ENCODE measurements around the gene LDHD.
A peak's percentile ranks its signal among the peaks of the same experiment; 100 is the strongest.

The LDHD gene

DNA sequence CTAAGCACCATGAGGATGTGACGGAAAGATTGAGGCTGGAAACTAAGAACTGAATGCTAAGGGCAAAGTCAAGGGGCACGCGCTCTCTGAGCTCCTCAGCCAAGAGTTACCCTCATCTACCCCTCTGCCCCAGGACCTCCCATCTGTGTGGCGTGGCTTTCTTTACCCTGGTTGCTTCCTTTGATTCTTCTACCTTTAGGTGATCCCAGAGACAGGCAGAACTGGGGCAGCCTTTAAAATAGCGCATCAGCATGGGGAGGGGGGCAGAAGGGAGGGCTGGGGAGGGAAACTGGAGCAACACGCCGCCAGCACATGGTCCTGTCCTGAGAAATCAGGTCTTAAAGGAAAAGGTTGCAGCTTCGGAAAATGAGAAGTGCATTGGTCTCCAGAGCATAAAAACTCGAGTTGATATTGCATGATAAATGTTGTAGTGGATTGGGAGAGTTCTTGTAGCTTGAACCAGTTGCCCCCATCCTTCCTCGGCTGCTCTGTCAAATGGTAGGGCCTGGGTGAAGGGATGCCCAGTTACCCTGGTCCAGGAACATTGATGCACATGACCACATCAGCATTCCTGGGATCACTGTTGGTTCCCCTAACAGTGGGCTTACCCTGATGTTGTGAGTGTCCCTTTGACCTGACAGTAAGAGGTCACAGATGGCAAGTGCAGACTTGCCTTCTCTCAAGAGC lies 29.7 kb downstream of the LDHD start:
- no peak overlapping the region for H3K27ac Mint-ChIP-seq
- DNase-seq (ENCODE audit: low spot score in 2 of 2) (no peak), ATAC-seq (ENCODE audit: low read depth) (no peak)
- H3K4me3 Mint-ChIP-seq, result no peak overlapping the region
- peaks cover 6% of the 10 kb centered on the region for H3K27me3 Mint-ChIP-seq
- peaks cover 2% of the 10 kb centered on the region for H3K36me3 Mint-ChIP-seq
- no peaks in the 10 kb centered on the region for H3K4me1 Mint-ChIP-seq
- peaks cover 2% of the 10 kb centered on the region for H3K9me3 Mint-ChIP-seq

DNA sequence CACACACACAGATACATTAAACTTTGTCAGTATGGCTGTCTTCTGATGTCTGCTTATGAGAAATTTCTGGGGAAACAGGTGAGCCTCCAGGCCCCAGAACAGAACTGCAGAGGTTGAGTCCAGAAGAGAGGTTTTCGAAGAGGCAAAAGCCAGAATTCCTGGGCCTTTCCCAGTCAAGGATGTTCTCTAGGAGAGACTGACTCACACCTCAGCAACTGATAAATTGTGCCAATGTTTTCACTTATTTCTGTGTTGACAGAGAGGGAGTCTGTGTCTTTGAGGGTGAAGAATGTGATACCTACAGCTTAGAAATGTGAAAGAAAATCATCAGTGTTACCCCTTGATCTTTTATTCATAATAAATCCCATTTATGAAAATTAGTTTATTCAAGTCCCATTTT lies 30.3 kb downstream of the LDHD start:
- DNase-seq (ENCODE audit: low spot score in 2 of 2), result no peak
- peaks cover 3% of the 10 kb centered on the region for H3K9me3 Mint-ChIP-seq
- no peak overlapping the region for H3K27ac Mint-ChIP-seq
- H3K27me3 Mint-ChIP-seq, result peaks cover 8% of the 10 kb centered on the region
- H3K4me1 Mint-ChIP-seq, result peaks cover 3% of the 10 kb centered on the region
- no peak for ATAC-seq (ENCODE audit: low read depth)
- H3K4me3 Mint-ChIP-seq, result no peak overlapping the region
- peaks cover 2% of the 10 kb centered on the region for H3K36me3 Mint-ChIP-seq

DNA sequence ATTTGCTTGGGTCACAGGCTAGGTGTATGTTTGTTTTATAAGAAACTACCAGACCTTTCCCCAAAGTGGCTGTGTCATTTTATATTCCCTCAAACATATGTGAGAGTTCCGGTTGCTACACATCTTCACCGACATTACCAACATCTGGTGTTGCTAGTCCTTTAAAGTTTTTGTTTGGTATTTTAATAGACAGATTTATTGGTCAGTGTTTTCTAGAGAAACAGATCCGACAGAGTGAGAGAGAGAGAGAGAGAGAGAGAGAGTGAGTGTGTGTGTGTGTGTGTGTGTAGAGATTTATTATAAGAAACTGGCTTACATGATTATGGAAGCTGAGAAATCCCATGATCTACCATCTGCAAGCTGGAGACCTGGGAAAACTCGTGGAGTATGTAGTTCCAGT lies 31.0 kb downstream of the LDHD start:
- DNase-seq (ENCODE audit: low spot score in 2 of 2), result no peak
- Mint-ChIP-seq H3K9me3 (peaks cover 3% of the 10 kb centered on the region), H3K4me1 (peaks cover 4% of the 10 kb centered on the region), H3K27me3 (peaks cover 9% of the 10 kb centered on the region), H3K27ac (no peak overlapping the region), H3K4me3 (no peak overlapping the region), H3K36me3 (peaks cover 2% of the 10 kb centered on the region)
- ATAC-seq (ENCODE audit: low read depth), result no peak

DNA sequence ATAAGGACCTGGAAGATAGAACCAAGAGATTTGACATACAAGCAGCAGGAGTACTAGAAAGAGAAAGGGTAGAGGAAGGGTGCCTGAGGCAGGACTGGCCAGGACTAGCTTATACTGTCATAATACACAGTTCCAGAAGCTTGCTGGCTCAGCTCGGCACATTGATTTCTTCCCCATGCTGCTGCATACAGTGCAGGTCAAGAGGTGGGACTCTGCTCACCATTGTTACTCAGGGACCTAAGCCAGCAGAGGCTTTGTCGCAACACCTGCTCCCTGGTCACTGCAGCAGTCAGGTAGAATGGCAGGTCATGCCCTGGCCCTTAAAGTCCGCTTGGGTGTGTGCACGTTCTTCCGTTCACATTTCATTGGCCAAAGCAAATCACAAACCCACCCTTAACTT lies 32.8 kb downstream of the LDHD start:
- H3K36me3 Mint-ChIP-seq, result peaks cover 2% of the 10 kb centered on the region
- peaks cover 3% of the 10 kb centered on the region for H3K9me3 Mint-ChIP-seq
- H3K4me3 Mint-ChIP-seq, result no peak overlapping the region
- ATAC-seq (ENCODE audit: low read depth) (no peak), DNase-seq (ENCODE audit: low spot score in 2 of 2) (no peak)
- peaks cover 14% of the 10 kb centered on the region for H3K27me3 Mint-ChIP-seq
- no peak overlapping the region for H3K27ac Mint-ChIP-seq
- H3K4me1 Mint-ChIP-seq, result peaks cover 4% of the 10 kb centered on the region

DNA sequence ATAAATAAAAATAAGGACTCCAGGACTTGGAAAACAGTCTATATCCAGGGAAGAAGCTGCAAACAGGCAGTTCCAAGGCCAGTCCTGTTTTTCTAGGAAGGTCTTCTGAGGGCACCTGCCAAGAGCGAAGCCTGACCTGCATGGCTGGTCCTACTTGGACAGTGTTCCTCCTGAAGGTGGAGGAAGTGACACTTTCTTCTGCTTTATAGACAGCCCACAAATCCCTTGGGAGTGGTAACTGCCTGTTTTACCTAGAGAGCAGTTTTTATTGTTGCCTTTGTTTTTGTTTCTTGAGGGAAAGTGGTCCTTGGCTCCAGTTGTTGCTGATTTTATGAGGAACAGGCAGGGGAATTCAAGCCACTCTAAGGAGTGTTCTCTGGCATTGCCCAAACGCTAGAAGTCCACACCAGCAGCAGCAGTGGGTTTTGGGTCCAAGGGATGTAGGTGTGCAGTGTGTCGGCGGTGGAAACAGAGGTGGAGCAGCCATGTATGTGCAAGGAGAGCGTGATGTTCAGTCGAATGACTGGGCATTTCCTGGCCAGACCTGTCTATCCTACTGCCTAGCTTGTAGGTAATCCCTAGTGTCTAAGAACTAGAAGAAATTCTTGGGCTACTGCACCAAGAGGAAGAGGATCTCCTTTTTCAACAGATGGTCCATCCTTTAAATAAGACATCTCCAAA lies 35.3 kb downstream of the LDHD start:
- peaks cover 19% of the 10 kb centered on the region for H3K27me3 Mint-ChIP-seq

DNA sequence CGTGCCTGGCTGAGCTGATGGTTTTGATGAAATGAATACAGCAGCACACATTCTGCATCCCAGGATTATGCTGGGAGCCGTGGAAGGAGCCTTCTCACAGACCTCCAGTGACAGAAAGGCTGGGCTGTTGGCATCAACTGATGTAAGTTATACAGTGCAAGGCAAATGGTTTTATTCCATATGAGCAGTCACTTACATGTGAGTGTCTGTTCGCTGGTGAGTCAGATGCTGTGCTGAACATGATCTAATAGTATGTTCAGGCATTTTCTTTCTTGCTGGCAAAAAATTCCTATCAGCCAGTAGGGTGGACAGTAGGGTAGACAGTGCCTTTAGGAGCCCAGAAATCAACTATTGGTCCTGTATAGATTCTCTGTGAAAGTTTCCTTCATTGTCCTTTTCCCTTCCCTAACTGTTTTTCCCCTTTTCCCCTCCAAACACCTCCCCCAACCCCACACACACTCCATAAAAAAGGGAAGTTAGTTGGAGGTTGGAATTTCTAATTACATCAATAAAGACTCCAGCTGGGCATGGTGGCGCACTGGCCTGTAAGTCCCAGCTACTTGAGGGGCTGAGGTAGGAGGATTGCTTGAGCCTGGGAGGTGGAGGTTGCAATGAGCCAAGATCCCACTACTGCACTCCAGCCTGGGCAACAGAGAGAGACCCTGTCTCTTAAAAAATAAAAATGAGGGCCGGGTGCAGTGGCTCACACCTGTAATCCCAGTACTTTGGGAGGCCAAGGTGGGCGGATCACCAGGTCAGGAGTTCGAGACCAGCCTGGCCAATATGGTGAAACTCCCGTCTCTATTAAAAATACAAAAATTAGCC lies 36.2 kb downstream of the LDHD start:
- Mint-ChIP-seq H3K4me3 (no peak overlapping the region), H3K9me3 (peaks cover 2% of the 10 kb centered on the region), H3K4me1 (peaks cover 11% of the 10 kb centered on the region), H3K36me3 (no peaks in the 10 kb centered on the region), H3K27ac (no peak overlapping the region), H3K27me3 (peaks cover 18% of the 10 kb centered on the region)
- ATAC-seq (ENCODE audit: low read depth) (no peak), DNase-seq (ENCODE audit: low spot score in 2 of 2) (no peak)

More for the DNA sequence above, 35.3 kb downstream of the LDHD start:
- Mint-ChIP-seq H3K4me1 (peaks cover 4% of the 10 kb centered on the region), H3K36me3 (peaks cover 2% of the 10 kb centered on the region), H3K9me3 (peaks cover 3% of the 10 kb centered on the region), H3K27ac (no peak overlapping the region), H3K4me3 (no peak overlapping the region)
- DNase-seq (ENCODE audit: low spot score in 2 of 2), result peak in 1 of 2 donors; percentile 13
- peak; percentile 84 for ATAC-seq (ENCODE audit: low read depth)

DNA sequence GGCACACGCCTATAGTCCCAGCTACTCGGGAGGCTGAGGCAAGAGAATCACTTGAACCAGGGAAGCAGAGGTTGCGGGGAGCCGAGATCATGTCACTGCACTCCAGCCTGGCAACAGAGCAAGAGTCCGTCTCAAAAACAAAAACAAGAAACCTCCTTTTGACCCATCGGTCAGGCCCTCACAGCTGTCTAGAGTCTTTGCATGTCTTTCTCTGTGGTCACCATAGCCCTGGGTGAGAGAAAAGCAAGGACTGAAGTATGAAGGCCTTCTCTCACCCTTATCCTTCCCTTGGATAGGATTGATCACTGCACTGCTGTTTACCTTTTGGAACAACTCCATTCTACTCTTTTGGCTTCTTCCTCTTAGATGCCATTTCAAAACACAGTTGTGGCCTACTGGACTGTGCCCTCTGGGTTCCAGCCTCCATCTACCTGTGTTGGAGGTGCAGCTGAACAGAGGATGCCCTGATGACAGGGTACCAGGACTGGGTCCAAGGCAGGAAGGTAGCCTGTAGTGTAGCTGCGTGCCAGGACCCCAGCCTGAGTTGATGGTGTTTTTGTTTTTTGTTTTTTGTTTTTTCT lies 37.1 kb downstream of the LDHD start:
- H3K4me3 Mint-ChIP-seq, result no peak overlapping the region

DNA sequence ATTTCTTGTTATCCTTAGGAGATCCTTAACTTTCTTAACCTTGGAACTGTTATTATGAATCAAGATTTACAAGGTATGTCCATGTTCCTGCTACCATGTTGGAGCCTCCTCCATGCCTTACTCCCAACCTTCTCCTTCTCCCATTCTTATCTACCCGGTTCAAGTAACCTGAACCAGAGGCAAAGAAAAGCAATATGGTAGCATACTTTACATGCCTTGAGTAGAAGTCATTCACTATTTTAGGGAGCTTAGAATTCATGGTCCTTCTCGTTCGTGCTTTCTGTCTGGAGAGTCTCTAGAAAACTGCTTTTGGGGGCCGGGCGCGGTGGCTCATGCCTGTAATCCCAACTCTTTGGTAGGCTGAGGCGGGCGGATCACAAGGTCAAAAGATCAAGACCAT lies 37.7 kb downstream of the LDHD start:
- Mint-ChIP-seq H3K27ac (no peak overlapping the region), H3K36me3 (no peaks in the 10 kb centered on the region), H3K27me3 (peaks cover 18% of the 10 kb centered on the region), H3K9me3 (peaks cover 2% of the 10 kb centered on the region), H3K4me3 (no peak overlapping the region), H3K4me1 (peaks cover 20% of the 10 kb centered on the region)
- ATAC-seq (ENCODE audit: low read depth) (no peak), DNase-seq (ENCODE audit: low spot score in 2 of 2) (no peak)

More for the DNA sequence above, 37.1 kb downstream of the LDHD start:
- peaks cover 2% of the 10 kb centered on the region for H3K9me3 Mint-ChIP-seq
- peaks cover 18% of the 10 kb centered on the region for H3K27me3 Mint-ChIP-seq
- no peak overlapping the region for H3K27ac Mint-ChIP-seq
- no peaks in the 10 kb centered on the region for H3K36me3 Mint-ChIP-seq
- H3K4me1 Mint-ChIP-seq, result peaks cover 16% of the 10 kb centered on the region
- ATAC-seq (ENCODE audit: low read depth) (no peak), DNase-seq (ENCODE audit: low spot score in 2 of 2) (no peak)

DNA sequence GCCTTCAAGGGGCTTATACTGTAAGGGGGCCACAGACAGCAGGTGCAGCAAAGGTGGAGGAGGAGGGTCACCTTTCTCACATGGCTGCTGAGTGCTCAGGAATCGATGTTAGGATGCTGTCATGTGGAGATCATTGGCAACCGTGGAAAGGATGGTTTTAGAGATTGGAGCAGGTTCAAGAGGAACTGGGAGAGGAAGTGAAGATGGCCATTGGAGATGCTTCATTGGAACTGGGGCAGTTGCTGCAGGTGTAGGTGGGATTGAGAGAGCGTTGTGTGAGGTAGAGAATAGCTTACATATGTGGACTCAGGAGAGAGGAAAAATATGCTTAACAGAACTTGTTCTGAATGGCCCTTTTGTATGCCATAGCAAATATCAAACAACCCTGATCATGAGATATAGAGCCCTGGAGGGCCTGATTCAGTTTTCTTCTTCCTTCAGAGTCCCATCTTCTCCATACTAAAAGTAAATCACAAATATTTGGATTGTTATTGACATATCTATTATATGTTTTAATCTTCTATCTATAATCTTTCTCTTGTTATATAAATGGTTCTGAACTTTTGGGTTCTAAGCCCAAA lies 40.8 kb downstream of the LDHD start:
- peaks cover 15% of the 10 kb centered on the region for H3K27me3 Mint-ChIP-seq
- H3K36me3 Mint-ChIP-seq, result no peaks in the 10 kb centered on the region
- no peaks in the 10 kb centered on the region for H3K9me3 Mint-ChIP-seq
- DNase-seq (ENCODE audit: low spot score in 2 of 2) (no peak), ATAC-seq (ENCODE audit: low read depth) (no peak)
- H3K4me1 Mint-ChIP-seq, result peaks cover 19% of the 10 kb centered on the region
- no peak overlapping the region for H3K27ac Mint-ChIP-seq
- peak overlapping the region; percentile 39 for H3K4me3 Mint-ChIP-seq

DNA sequence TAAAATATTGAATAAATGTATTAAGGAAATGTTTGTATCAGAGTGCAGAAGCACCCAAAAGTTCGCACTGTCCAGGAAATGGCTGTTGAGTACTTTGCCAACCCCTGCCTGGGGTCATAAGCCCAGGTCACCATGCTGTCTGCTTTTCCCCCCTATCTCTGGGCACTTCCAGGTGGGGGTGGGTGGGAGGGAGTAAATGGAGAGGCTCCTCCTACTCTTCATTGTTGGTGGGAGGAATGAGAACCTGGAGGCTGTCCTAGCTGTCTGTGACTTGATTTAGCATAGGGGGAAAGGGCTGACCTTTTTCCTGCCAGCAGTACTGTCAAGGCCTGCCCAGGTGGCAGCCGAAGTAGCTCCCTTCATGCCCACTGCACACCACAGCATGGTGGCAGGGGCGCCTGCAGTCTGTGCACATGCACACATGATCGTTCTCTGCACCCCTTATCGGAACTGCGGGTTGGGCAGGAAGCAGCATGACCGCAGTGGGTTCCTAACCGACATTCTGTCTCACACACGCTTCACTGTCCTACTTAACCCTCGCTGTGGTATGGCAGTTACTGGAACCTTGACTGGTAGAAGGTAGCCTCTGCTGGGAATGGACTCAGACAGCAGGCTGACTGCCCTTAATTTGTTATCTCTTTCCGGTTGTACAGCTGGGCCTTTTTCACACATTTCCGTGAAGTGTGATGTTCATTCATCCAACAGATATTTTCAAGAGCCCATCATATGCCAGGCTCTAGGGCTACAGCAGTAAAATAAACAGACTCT lies 41.5 kb downstream of the LDHD start:
- Mint-ChIP-seq H3K36me3 (peaks cover 1% of the 10 kb centered on the region), H3K27me3 (peaks cover 17% of the 10 kb centered on the region), H3K4me1 (peaks cover 19% of the 10 kb centered on the region), H3K27ac (no peak overlapping the region), H3K4me3 (peak overlapping the region; percentile 39), H3K9me3 (no peaks in the 10 kb centered on the region)
- ATAC-seq (ENCODE audit: low read depth), result peak; percentile 100
- DNase-seq (ENCODE audit: low spot score in 2 of 2), result peak; percentile 45 to 56

DNA sequence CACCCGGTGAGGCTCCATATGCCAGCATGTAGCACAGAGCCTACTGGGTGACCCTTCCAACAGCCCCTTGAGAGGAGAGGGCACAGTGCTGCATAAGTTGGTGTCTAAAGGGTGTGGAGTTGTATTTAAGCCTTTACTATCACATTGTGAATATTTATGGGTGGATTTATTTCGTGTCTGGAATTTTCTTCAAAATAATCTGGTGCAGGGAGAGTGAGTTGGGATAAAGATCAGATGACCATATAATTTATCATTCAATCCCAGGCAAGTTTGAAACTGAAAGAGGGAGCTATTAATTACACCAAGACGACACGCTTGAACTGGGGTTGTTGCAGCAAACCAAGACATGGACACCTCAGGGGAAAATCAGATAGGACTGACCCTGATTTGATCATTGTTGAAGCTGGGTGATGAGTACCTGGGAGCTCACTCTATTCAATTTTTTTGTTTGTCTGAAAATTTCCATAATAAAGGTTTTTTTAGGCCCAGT lies 42.2 kb downstream of the LDHD start:
- peaks cover 19% of the 10 kb centered on the region for H3K4me1 Mint-ChIP-seq
- peaks cover 18% of the 10 kb centered on the region for H3K27me3 Mint-ChIP-seq
- no peak overlapping the region for H3K4me3 Mint-ChIP-seq
- ATAC-seq (ENCODE audit: low read depth) (no peak), DNase-seq (ENCODE audit: low spot score in 2 of 2) (no peak)
- H3K27ac Mint-ChIP-seq, result no peak overlapping the region
- H3K9me3 Mint-ChIP-seq, result no peaks in the 10 kb centered on the region
- peaks cover 1% of the 10 kb centered on the region for H3K36me3 Mint-ChIP-seq

DNA sequence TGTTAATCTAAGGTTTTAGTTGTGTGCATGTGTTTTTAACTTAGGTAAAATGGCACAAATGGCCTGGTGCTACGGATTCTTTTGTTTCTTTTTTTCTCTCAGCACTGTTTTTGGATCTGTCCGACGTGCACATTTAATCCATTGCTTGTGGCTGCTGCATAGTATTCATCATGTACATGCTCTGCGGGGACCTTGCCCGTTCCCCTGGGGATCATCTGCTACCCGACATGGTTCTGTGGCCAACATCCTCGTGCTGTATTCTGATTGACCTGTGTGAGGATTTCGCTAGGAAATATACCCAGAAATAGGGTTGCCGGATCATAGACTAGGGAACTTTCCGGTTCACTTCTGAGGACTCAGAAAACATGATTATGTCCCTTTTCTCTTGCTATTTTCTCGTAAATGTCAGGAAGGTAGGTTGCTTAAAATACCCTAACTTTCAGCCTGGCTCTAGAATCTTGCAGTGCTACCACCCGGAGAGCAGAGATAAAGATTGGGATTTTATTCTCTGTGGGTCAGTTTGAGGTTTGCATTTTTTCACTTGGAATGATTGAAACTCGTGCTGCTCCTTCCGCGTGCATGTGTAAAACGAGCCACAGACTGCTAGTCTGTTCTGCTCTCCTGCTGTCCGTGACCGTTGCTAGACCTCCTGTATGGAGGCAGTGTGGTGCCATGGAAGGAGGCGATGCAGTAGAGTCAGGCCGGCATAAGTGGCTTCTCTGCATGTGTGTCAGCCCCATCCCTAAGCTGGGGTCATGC lies 42.9 kb downstream of the LDHD start:
- no peak overlapping the region for H3K4me3 Mint-ChIP-seq
- peaks cover 1% of the 10 kb centered on the region for H3K36me3 Mint-ChIP-seq
- peaks cover 14% of the 10 kb centered on the region for H3K27me3 Mint-ChIP-seq
- no peak for ATAC-seq (ENCODE audit: low read depth)
- no peak for DNase-seq (ENCODE audit: low spot score in 2 of 2)
- H3K27ac Mint-ChIP-seq, result no peak overlapping the region
- no peaks in the 10 kb centered on the region for H3K9me3 Mint-ChIP-seq
- peaks cover 19% of the 10 kb centered on the region for H3K4me1 Mint-ChIP-seq
